MCF 10A (cell line): ENCODE data around the gene MOBP. TPM values are rescaled to one million over a fixed set of nuclear protein-coding genes. Genes with fewer than 3 reads are reported as not detected.

Experiments used
- BruUV-seq: library from RNA; stranded (reverse); fragments of 400-500 nt; replicated peaks from 2 replicates; lab custom pipeline; 2021; lab: Mats Ljungman, UMichigan
- CTCF ChIA-PET: fragments of 300-600 bp; sonication (Branson Sonifier 250); formaldehyde crosslinking; extraction: SDS; loops from one replicate; lab custom pipeline; 2021; ENCODE audit warnings: antibody characterized with exemption, inconsistent platforms; lab: Yijun Ruan, JAX
- POLR2A ChIA-PET: fragments of 300-600, 350-650 bp; sonication (Branson Sonifier 250); formaldehyde crosslinking; extraction: SDS; loops from one replicate; lab custom pipeline; 2020; ENCODE audit warnings: antibody characterized with exemption, inconsistent platforms; lab: Yijun Ruan, JAX
- DNase-seq: peaks from one replicate; pipeline ENCODE4 v3.0.0-alpha.2; 2018; ENCODE audit not compliant: unreplicated experiment
- H3K27ac Mint-ChIP-seq: one replicate; pipeline ENCODE4 v1.8.0; 2022; ENCODE audit warnings: mild to moderate bottlenecking, low read depth, mixed read lengths; ENCODE audit not compliant: unreplicated experiment
- H3K27me3 Mint-ChIP-seq: one replicate; pipeline ENCODE4 v1.8.0; 2022; ENCODE audit warnings: mixed read lengths; ENCODE audit not compliant: insufficient read depth, unreplicated experiment
- H3K36me3 Mint-ChIP-seq: one replicate; pipeline ENCODE4 v1.8.0; 2022; ENCODE audit warnings: mild to moderate bottlenecking, moderate library complexity, mixed read lengths; ENCODE audit not compliant: insufficient read depth, unreplicated experiment
- H3K4me1 Mint-ChIP-seq: one replicate; pipeline ENCODE4 v1.8.0; 2022; ENCODE audit warnings: mixed read lengths; ENCODE audit not compliant: insufficient read depth, unreplicated experiment
- H3K4me3 Mint-ChIP-seq: one replicate; pipeline ENCODE4 v1.8.0; 2022; ENCODE audit warnings: mild to moderate bottlenecking, moderate library complexity, mixed read lengths; ENCODE audit not compliant: unreplicated experiment
- H3K9me3 Mint-ChIP-seq: one replicate; pipeline ENCODE4 v1.8.0; 2022; ENCODE audit warnings: mixed read lengths; ENCODE audit not compliant: unreplicated experiment
- CTCF ChIP-seq: fragments of 200-600 bp; IDR thresholded peaks from one replicate; pipeline ENCODE4 v1.8.0; 2022; ENCODE audit warnings: antibody characterized with exemption, mild to moderate bottlenecking; ENCODE audit not compliant: unreplicated experiment
- intact Hi-C: fragments of 100-400 bp; cut with micrococcal nuclease; formaldehyde crosslinking; loops from 2 replicates; pipeline ENCODE4 v1.14.1; 2022
- total RNA-seq: library from RNA; stranded (reverse); gene quantifications from 2 replicates; pipeline ENCODE4 v1.2.3, GENCODE V29; 2022

MOBP gene
- total RNA-seq, 1 experiment from 2014 or later: 0.21 TPM

DNA sequence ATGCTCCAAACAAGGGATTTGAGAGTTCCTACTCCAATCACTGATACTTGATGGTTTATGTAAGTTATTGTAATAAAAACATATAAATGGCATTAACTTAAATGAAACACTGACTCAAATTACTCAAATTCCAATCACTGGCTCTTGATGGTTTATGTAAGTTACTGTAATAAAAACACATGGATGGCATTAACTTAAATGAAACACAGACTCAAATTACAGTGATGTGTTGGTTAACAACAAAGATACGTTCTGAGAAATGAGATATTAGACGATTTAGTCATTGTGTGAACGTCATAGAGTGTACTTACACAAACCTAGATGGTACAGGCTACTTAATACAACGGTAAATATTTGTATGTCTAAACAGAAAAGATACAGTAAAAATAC is 6.6 kb downstream of the MOBP start:
- Mint-ChIP-seq H3K4me1 (no peaks in the 10 kb centered on the region), H3K9me3 (no peaks in the 10 kb centered on the region), H3K36me3 (peaks cover 6% of the 10 kb centered on the region), H3K4me3 (no peak overlapping the region), H3K27ac (no peak overlapping the region), H3K27me3 (no peaks in the 10 kb centered on the region)
- TF ChIP-seq CTCF: no peak
- intact Hi-C loops: no loop called here
- CTCF ChIA-PET: interaction anchor here (1.8 kb wide), 1 partner anchor 25 kb away, joined by 11 read pairs; no protein-coding TSS in a partner anchor
- POLR2A ChIA-PET: no interaction called here
- no peak for DNase-seq
- no TSS peak for BruUV-seq

DNA sequence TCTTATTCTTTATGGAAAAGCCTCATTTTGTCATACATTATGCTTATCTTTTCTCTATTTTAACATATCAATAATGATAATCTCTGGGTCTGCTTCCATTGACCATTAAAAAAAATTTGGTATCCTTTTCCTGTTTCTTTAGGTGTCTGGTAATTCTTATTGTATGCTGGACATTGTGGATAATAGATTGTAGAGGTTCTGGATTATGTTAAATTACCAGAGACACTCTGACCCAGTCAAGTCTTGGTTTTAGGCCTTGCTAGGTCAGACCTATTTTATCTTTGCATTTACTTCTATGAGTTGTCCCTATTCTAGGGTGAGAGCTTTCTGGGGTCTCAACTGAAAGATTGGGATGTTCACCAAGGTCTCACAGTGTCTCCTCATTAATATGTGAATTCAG is 9.3 kb downstream of the MOBP start:
- POLR2A ChIA-PET: no interaction called here

GRCh38 chr3:39478226-39478625 is 10.7 kb downstream of the MOBP start:
- intact Hi-C loops: no loop called here
- DNase-seq: no peak
- POLR2A ChIA-PET: no interaction called here
- CTCF ChIA-PET: interaction anchor here (0.5 to 2.9 kb wide), 5 partner anchors 21 to 400 kb away, joined by 3 to 15 read pairs (median 5); no protein-coding TSS in a partner anchor
- no TSS peak for BruUV-seq
- Mint-ChIP-seq H3K4me3 (no peak overlapping the region), H3K9me3 (no peaks in the 10 kb centered on the region), H3K27ac (no peak overlapping the region), H3K4me1 (no peaks in the 10 kb centered on the region), H3K36me3 (no peaks in the 10 kb centered on the region), H3K27me3 (no peaks in the 10 kb centered on the region)
- no peak for TF ChIP-seq CTCF

More for the DNA sequence above, 9.3 kb downstream of the MOBP start:
- H3K4me3 Mint-ChIP-seq: no peak overlapping the region
- BruUV-seq: no TSS peak
- no peaks in the 10 kb centered on the region for H3K4me1 Mint-ChIP-seq
- H3K27ac Mint-ChIP-seq: no peak overlapping the region
- no peak for TF ChIP-seq CTCF
- no peaks in the 10 kb centered on the region for H3K9me3 Mint-ChIP-seq
- DNase-seq: no peak
- no peaks in the 10 kb centered on the region for H3K27me3 Mint-ChIP-seq
- CTCF ChIA-PET: interaction anchor here (2.9 kb wide), 1 partner anchor 29 kb away, joined by 15 read pairs; no protein-coding TSS in a partner anchor
- no peaks in the 10 kb centered on the region for H3K36me3 Mint-ChIP-seq
- intact Hi-C loops: no loop called here

DNA sequence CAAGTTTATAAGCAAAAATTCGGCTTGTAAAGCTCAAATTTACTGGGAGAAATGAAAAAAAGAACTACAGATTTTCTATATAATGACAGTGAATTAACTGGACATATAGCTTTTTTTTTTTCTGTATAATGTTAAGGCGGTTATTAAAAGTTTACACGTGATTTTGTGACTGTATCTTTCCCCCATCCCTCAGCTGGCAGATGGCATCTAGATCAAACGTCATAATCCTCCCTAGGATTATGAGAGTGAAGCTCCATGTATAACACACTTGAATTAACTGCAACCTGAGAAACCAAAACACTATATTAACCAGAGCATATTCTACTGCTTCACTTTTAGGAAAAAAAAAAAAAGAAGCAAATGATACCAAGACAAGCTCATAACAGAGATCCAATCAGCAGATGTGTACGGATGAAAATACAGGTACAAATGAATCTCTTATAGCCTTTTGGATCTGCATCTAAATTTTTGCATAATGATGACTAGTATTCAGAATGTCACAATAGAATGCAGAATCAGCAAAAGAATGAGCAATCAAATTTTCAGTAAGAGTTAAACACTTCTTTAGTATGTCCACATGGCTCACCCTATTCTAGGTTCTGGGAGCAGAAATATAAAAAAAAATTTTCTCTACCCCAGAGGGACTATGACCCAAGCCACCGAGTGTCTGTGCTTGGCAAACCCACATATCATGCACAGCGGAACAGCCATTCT is 12.4 kb downstream of the MOBP start:
- POLR2A ChIA-PET: no interaction called here
- CTCF ChIA-PET: interaction anchor here (0.6 to 2.4 kb wide), 5 partner anchors 19 to 302 kb away, joined by 3 to 10 read pairs (median 4); no protein-coding TSS in a partner anchor
- Mint-ChIP-seq H3K27me3 (no peaks in the 10 kb centered on the region), H3K4me1 (no peaks in the 10 kb centered on the region), H3K4me3 (no peak overlapping the region), H3K9me3 (no peaks in the 10 kb centered on the region), H3K36me3 (no peaks in the 10 kb centered on the region), H3K27ac (no peak overlapping the region)
- BruUV-seq: no TSS peak
- intact Hi-C loops: no loop called here
- DNase-seq: no peak
- no peak for TF ChIP-seq CTCF
